Measurements from ENCODE around the gene CD59.

Gene CD59

GRCh38 chr11:33656768-33657167 lies 79.5 kb downstream of the CD59 start:
- Histone ChIP-seq H4K20me1 (ENCODE audit: insufficient read depth, low read length) (no peaks in the 10 kb centered on the region), H3K4me1 (ENCODE audit: insufficient read depth, low read length, severe bottlenecking) (no peaks in the 10 kb centered on the region), H3F3A (ENCODE audit: insufficient read depth, low read length) (no peaks in the 10 kb centered on the region), H3K4me3 (ENCODE audit: low read depth, low read length, poor library complexity, severe bottlenecking) (no peak overlapping the region), H2AFZ (ENCODE audit: low read length) (no peak overlapping the region), H3K9me2 (ENCODE audit: low read depth, low read length) (no peaks in the 10 kb centered on the region), H3K79me2 (ENCODE audit: insufficient read depth, low read length) (no peaks in the 10 kb centered on the region), H3K9ac (ENCODE audit: low read length) (no peak overlapping the region), H3K9me3 (ENCODE audit: low read length) (no peaks in the 10 kb centered on the region), H3K36me3 (ENCODE audit: insufficient read depth, low read length) (no peaks in the 10 kb centered on the region), H3K27me3 (ENCODE audit: insufficient read depth, low read length) (no peaks in the 10 kb centered on the region), H3K4me2 (ENCODE audit: low read length) (no peak overlapping the region), H3K27ac (ENCODE audit: low read depth, low read length, poor library complexity, severe bottlenecking) (no peak overlapping the region)
- no peak for TF ChIP-seq CTCF (IDR thresholded peaks at IDR 0.05; ENCODE audit: low read length)

- H3K27me3 ChIP-seq (ENCODE audit: insufficient read depth, low read length) = no peaks in the 10 kb centered on the region
- H3K36me3 ChIP-seq (ENCODE audit: insufficient read depth, low read length) = no peaks in the 10 kb centered on the region
- H3K79me2 ChIP-seq (ENCODE audit: insufficient read depth, low read length) = no peaks in the 10 kb centered on the region
- TF ChIP-seq EZH2 (IDR thresholded peaks at IDR 0.05; ENCODE audit: borderline replicate concordance, low read length) (no peak), CTCF (IDR thresholded peaks at IDR 0.05; ENCODE audit: low read length) (no peak)
- H3F3A ChIP-seq (ENCODE audit: insufficient read depth, low read length) = no peaks in the 10 kb centered on the region
- no peak overlapping the region for H3K9ac ChIP-seq (ENCODE audit: low read length)
- no peak overlapping the region for H3K4me3 ChIP-seq (ENCODE audit: low read depth, low read length, poor library complexity, severe bottlenecking)
- no peak overlapping the region for H2AFZ ChIP-seq (ENCODE audit: low read length)
- no peaks in the 10 kb centered on the region for H4K20me1 ChIP-seq (ENCODE audit: insufficient read depth, low read length)
- no peak overlapping the region for H3K4me2 ChIP-seq (ENCODE audit: low read length)
- no peaks in the 10 kb centered on the region for H3K9me2 ChIP-seq (ENCODE audit: low read depth, low read length)
- H3K27ac ChIP-seq (ENCODE audit: low read depth, low read length, poor library complexity, severe bottlenecking) = no peak overlapping the region
- H3K9me3 ChIP-seq (ENCODE audit: low read length) = no peaks in the 10 kb centered on the region
- no peaks in the 10 kb centered on the region for H3K4me1 ChIP-seq (ENCODE audit: insufficient read depth, low read length, severe bottlenecking)
These were observed 80.2 kb downstream of the CD59 start for GRCh38 chr11:33655842-33656600.

- Histone ChIP-seq H3K36me3 (ENCODE audit: insufficient read depth, low read length) (no peaks in the 10 kb centered on the region), H2AFZ (ENCODE audit: low read length) (no peak overlapping the region), H3K4me3 (ENCODE audit: low read depth, low read length, poor library complexity, severe bottlenecking) (no peak overlapping the region), H3K9me2 (ENCODE audit: low read depth, low read length) (no peaks in the 10 kb centered on the region), H3F3A (ENCODE audit: insufficient read depth, low read length) (no peaks in the 10 kb centered on the region), H3K27me3 (ENCODE audit: insufficient read depth, low read length) (no peaks in the 10 kb centered on the region), H3K4me2 (ENCODE audit: low read length) (no peak overlapping the region), H4K20me1 (ENCODE audit: insufficient read depth, low read length) (no peaks in the 10 kb centered on the region), H3K4me1 (ENCODE audit: insufficient read depth, low read length, severe bottlenecking) (no peaks in the 10 kb centered on the region), H3K9ac (ENCODE audit: low read length) (no peak overlapping the region), H3K9me3 (ENCODE audit: low read length) (no peaks in the 10 kb centered on the region), H3K27ac (ENCODE audit: low read depth, low read length, poor library complexity, severe bottlenecking) (no peak overlapping the region), H3K79me2 (ENCODE audit: insufficient read depth, low read length) (no peaks in the 10 kb centered on the region)
- TF ChIP-seq EZH2 (IDR thresholded peaks at IDR 0.05; ENCODE audit: borderline replicate concordance, low read length) (no peak), CTCF (IDR thresholded peaks at IDR 0.05; ENCODE audit: low read length) (no peak)
These were observed 81.6 kb downstream of the CD59 start for GRCh38 chr11:33654594-33654993.
